Activated naive CD4-positive, alpha-beta T cell (primary cell): ENCODE data around the gene ST7.
A peak's percentile ranks its signal among the peaks of the same experiment; 100 is the strongest.
"Not testable (repeated sequence)": the region's sequence is repeated elsewhere in the genome, so short reads cannot be mapped to it uniquely, and the experiment has no call there.

Experiments used
- DNase-seq, 4 experiments: peaks; one replicate each; lab custom pipeline; 2025; lab: John Stamatoyannopoulos, UW

ST7 gene

DNA sequence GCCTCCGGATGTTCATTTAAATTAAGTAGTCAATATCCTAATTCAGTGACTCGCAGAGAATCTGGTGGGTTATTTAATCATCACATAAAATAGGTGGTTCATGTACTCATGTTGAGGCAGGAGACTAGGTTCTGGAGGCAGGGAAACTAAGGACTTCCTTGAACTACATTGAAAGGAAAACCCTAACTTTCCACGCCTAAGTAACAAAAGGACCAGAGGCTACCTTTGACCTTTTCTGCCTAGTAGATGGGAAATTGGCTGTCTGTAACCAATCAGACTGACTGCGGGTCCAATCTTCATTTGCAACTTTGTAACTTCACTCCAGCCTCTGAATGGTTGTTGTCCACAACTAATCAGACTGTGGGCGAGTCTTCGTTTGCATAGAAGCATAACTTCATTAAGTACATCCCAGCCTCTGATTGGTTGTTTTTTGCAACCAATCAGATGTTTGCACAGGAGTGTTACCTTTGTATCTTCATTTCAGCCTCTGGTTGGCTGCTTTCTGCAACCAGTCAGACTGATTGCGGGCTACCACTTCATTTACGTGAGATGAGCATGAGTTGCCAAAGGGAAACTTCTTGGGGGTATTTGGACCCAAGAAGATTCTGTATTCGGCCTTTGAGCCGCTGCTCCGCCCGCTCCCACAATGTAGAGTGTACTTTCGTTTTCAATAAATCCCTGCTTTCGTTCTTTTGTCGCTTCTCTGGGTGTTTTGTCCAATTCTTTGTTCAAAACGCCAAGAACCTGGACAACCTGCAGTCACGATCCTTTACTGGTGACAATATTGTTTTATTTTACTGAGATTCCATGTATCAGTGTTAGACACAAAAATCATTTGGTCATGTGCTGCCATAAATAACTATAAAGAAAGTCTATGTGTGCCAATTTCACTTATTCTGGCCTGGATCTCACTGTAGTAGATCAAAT lies 1.7 kb upstream of the ST7 start:
- no peak for DNase-seq

DNA sequence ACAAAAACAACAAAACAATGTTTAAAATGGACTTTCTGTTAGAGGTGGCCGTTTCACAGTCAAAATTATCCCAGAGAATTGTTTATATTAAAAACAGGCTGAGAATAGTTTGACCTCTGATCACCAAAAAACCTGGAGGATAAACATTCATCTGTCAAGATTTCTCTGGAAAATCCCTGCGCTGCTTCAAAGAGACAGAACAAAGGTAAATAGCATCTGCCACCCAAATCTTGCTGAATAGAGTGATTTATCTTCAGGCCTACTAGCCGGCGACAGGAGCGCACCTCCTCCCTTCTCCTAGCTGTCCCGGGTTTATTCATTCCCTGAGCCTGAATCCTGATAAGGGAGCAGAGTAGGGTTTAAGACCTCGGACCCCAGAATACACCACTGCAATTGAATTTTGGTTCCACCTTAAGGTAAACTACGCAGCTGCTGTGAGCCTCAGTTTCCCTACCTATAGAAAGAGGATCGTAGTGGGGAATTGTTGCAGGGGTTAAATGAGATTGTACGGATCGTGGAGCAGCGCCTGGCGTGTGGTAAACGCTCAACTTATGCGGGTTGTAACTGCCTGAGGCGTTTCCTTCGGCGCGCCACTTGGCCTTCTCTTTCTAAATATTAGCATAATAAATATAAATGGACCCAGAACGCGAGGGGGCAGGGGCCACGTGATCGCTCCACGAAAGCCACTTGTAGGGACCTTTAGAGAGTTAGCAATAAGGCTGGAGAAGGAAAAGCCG lies 498 bp upstream of the ST7 start:
- DNase-seq = no peak

DNA sequence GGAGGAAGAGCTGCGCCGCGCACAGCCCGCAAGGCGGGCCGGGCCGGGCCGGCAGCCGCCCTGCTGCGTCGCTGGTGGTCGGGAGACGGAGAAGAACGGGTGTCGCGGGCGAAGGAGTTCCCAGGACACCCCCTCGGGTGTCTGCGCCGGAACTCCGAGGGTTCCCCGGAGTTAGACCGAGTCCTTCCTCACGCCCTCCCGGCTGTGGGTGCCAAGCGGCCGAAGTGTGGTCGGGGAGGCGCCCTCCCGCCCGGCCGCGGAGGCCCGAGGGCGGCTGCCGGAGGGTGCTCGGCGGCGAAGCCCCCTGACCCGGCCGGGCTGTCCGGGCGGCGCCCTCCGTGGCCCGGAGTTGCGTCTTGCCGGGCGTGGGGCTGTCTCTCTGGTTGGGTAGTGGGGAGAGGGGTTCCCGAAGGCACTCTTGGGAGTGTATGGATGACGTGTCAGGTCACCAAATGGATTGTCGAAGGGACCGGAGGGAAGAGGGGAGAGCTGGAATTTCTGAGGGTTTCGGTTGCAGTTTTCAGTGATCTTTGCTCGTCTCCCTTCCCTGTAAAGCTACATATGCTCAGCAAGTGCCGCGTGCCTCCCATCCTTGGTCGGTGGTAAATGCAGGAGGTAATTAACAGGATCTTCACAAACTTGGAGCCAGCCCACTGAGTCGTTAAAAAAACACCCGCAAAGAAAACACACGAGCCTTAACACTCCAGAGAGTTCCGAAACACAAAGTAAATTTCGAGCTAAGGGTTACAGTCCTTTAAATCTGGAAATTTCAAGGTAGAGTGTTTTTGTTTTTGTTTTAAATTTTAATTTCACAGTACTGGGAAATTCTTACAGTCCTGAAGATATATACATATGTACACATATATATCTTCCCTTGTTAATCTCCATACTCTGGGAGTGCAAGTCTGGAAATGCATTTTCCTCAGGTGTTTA lies 871 bp downstream of the ST7 start:
- peak in 1 of 4 experiments; percentile 33 for DNase-seq

DNA sequence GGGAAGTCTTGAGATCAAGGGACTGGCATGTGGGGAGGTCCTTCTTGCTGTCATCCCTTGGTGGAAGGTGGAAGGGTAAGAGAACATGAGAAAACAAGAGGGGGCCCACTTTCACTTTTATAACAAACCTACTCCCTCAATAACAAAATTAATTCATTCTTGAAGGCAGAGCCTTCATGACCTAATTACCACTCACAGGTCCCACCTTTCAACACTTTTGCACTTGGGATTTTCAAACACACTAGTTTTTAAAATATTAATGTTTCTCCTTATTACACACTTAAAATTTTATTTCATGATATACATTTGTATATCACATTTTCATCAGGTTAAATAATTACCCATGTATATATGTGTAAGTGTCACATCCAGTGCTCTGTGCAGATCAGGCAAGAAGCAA lies 2.0 kb downstream of the ST7 start:
- no peak for DNase-seq

- DNase-seq = no peak
Observed at GRCh38 chr7:116955801-116956476, 2.6 kb downstream of the ST7 start.

GRCh38 chr7:116956477-116956804 lies 3.1 kb downstream of the ST7 start:
- DNase-seq = no peak

DNA sequence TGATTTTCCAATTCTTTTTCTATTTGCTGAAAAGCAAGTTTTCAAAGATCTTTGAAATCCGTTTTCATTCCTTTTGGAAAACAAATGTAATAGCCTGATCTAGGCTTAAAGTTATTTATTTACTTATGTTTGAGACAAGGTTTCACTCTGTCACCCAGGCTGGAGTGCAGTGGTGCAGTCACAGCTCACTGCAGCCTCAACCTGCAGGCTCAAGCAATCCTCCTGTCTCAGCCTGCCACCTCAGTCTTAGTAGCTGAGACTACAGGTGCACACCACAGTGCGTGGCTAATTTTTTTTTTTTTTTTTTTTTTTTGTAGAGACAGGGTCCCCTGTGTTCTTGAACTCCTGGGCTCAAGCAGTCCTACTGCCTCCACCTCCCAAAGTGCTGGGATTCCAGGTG lies 4.6 kb downstream of the ST7 start:
- DNase-seq = no peak

DNA sequence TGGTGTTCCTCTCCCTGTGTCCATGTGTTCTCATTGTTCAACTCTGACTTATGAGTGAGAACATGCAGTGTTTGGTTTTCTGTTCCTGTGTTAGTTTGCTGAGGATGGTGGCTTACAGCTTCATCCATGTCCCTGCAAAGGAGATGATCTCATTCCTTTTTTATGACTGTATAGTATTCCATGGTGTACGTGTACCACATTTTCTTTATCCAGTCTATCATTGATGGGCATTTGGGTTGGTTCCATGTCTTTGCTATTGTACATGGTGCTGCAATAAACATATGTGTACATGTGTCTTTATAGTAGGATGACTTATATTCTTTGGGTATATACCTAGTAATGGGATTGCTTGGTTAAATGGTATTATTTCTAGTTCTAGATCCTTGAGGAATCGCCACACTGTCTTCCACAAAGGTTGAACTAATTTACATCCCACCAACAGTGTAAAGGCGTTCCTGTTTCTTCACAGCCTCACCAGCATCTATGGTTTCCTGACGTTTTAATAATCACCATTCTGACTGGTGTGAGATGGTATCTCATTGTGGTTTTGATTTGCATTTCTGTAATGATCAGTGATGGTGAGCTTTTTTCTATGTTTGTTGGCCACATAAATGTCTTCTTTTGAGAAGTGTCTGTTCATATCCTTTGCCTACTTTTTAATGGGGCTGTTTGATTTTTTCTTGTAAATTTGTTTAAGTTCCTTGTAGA lies 8.8 kb downstream of the ST7 start:
- DNase-seq = not testable (repeated sequence)

- no peak for DNase-seq
Observed at GRCh38 chr7:116963234-116963633, 9.9 kb downstream of the ST7 start.

DNA sequence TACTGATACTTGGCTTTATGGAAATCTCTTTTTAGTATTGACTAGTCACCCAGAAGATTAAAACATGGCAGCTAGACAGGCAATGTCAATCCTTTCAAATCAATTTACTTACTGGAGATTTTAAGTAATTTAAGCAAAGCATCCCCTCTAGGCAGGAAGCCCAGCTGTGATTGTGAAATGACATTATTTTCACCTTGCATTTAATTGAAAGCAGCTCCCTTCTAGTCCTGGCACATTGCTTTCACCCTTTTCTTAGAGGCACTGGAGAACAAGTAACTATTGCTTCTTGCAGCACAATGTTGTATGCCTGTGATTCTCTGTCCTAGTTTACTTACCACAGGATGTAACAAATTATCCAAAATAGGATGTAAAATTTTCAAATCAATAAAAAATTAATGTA lies 13.3 kb downstream of the ST7 start:
- DNase-seq = no peak

GRCh38 chr7:116967254-116967922 lies 14.1 kb downstream of the ST7 start:
- DNase-seq = no peak

DNA sequence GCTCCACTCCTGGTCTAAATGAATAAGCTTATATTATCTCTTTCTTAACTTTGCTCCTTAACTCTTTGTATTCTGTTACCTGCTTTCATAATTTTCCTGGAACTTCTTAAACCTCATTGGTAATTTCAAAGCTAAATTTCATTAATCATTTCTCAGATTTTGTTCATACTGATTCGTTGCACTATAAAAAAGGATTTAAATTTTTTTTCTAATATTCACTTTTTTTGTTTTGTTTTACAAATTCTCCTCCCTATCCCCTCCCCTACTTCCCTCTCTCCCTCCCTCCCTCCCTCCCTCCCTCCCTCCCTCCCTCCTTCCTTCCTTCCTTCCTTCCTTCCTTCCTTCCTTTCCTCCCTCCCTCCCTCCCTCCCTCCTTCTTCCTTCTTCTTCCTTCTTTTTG lies 14.7 kb downstream of the ST7 start:
- no peak for DNase-seq

- DNase-seq = no peak
Observed at GRCh38 chr7:116968631-116969030, 15.3 kb downstream of the ST7 start.

DNA sequence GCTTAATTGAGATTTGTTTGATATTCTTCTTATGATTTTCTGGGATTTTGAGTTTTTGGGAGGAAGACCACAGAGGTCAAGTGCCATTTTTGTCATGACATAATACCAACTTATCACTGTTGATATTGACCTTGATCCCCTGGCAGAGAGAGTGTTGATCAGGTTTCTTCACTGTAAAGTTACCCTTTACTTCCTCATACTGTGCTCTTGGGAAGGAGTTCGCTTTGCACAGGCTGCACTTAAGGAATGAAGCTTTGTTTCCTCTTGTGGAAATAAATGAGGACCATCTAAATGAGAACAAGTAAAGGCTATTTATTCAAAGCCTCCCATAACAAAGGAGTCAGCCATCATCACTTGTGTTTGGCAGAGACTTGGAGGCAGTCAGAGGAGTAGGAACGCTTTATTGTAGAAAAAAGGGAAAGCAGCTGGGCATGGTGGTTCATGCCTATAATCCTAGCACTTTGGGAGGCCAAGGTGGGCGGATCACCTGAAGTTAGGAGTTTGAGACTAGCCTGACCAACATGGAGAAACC lies 16.1 kb downstream of the ST7 start:
- no peak for DNase-seq

DNA sequence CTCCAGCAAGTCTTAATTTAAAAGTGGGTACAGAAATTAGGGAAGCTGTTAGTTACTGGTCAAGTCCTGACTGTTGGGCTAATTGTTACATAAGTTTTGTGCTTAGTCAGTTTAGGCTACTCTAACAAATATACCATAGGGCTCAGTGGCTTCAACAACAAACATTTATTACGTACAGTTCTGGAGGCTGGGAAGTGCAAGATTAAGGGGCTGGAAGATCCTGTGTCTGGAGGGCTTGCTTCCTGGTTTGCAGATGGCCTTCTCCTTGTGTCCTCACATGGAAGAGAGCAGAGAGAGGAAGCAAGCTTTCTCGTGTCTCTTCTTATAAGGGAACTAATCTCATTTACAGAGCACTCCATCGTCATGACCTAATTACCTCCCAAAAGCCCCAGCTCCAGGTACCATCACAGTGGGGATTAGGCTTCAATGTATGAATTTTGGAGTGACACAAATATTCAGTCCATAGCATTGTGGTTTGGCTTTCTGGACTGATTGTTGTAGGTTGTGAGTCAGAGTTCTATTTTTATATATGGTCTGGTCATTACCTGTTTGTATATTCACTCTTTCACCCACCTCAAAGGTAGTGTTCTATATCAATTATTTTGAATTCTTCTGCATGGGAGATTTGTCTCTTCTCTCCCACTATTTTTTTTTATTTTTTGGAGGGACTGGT lies 17.1 kb downstream of the ST7 start:
- no peak for DNase-seq

DNA sequence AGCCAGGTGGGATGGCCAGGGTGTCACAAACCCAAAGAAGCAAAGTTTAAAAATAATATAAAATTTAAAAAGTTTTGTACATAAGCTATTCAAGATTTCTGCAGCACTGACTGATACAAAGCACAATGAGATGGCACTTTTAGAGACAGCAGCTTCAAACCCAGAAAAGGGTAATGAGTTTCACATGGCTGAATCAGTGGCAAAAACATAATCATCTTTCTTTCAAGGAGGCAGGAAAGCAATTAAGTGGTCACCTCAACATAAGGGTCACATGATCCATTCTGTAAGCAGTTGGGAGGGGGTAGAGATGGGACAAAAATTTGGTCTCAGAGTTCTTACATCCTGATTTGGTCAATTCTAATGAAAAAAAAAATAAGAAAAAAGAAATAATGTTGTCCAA lies 17.9 kb downstream of the ST7 start:
- DNase-seq = not testable (repeated sequence)

DNA sequence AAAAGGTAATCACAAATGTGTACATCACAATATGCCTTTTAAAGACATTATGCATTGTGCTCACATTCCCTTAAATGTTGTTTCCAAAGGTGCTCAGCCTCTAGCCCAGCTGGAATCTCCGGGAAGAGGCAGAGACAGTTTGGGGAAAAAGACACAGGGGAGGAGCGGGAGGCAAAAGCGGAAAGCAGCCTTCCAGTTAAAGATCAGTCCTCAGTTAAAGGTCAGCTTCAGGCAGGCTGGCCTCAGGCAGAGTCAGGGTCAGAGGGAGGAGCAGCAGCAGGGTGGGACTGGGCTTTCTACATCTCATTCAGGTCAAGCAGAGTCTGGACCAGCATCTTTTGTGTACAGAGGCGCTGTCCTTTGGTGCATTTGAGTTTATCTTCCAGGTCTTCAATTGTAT lies 18.6 kb downstream of the ST7 start:
- DNase-seq = no peak

GRCh38 chr7:116975024-116975423 lies 21.7 kb downstream of the ST7 start:
- not testable (repeated sequence) for DNase-seq

- DNase-seq = no peak
Observed at GRCh38 chr7:116977172-116977571, 23.9 kb downstream of the ST7 start.

DNA sequence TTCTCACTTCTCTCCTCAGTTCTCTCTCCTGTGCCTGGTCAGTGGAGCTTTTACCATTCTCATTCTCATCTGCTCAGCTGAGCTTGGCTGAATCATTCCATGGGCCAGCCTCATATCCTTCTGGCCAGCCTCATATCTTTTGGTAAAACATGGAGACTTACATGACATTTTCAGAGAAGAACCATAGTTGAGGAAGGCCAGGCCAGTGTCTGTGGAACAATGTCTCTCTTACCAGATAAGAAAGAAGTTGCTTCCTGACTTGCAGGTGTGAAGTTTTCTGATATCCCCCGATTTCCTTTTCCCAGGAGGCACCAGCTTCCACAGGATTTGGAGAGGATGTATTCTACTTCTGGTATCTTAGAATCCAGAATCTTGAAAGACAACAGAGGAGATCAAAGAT lies 24.7 kb downstream of the ST7 start:
- DNase-seq = no peak
